ENCODE measurements around the gene MUCL3.
"Not testable (repeated sequence)": the region's sequence is repeated elsewhere in the genome, so short reads cannot be mapped to it uniquely, and the experiment has no call there.

MUCL3 gene

DNA sequence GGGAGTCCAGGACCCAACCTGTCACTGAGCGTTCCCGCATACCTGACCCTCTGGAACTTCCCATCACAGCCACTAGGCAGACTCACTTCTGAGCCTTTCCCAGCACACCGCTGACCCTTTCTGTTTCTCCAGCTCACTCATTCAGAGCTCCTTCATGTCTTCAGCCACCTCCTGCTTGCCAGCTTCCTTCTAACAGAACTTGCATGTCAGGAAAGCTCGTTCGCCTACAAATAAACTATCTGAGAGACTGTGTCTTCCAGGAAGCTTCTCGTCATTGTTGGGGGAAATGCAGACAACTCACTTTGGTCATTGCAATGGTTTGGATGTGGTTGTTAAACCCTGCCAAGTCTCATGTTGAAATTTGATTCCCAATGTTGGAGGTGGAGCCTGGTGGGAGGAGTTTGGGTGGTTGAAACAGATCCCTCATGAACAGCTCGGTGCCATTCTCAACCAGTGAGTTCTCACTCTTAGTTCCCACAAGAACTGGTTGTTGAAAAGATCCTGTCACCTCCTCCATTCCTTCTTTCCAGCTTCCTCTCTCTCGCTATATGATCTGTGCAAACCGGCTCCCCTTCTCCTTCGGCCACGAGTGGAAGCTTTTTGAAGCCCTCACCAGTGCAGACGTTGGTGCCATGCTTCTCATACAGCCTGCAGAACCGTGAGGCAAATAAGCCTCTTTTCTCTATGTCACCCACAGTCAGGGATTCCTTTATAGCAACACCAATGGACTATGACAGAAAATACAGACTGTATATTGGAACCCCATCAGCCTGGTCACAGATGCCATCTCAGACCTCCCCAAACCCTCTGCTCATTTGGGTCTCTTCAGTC, 41.4 kb downstream of the MUCL3 start:
- peak; percentile 85 for DNase-seq (ENCODE audit: low read depth, low spot score)

DNA sequence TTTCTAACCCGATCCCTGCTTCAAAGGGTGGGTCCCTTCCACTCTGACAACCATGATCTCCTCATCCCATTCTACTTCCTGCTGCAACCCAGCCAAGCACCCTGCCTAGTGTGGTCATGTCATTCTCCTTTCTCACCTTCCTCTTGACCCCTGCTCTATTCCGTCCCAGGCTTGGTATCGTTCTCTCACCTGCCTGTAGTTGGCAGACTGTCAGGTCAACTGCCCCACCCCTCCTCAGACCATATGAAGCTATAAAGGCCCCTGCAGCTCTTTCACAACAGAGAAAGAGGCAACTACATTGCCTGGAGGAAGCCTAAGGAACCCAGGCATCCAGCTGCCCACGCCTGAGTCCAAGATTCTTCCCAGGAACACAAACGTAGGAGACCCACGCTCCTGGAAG, 42.7 kb downstream of the MUCL3 start, which contains the start of gene MUC21:
MUC21 (plus strand) TSS at position 280 of the 400 bp plus-strand sequence. CDS start 241 bp downstream, outside the sequence.
- DNase-seq (ENCODE audit: low read depth, low spot score): no peak

DNA sequence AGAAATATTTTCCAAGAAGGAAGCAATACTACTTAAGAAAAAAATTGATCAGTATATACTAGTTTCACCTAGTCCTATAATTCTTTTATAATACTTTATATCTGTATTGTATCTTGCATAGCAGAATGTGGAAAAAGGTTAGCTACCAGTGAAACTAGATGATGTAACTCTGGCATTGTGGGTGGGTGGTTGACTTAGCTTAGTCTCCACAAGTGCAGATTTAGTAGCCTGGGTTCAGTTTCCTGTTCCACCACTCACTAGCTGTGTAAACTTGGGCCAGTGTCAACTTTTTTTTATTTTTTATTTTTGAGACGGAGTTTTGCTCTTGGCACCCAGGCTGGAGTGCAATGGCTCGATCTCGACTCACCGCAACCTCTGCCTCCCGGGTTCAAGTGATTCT, 44.7 kb downstream of the MUCL3 start:
- no peak for DNase-seq (ENCODE audit: low read depth, low spot score)

DNA sequence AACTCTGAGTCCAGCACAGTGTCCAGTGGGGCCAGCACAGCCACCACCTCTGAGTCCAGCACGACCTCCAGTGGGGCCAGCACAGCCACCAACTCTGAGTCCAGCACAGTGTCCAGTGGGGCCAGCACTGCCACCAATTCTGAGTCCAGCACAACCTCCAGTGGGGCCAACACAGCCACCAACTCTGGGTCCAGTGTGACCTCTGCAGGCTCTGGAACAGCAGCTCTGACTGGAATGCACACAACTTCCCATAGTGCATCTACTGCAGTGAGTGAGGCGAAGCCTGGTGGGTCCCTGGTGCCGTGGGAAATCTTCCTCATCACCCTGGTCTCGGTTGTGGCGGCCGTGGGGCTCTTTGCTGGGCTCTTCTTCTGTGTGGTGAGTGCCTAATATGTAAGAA, 46.5 kb downstream of the MUCL3 start:
- no peak for DNase-seq (ENCODE audit: low read depth, low spot score)

DNA sequence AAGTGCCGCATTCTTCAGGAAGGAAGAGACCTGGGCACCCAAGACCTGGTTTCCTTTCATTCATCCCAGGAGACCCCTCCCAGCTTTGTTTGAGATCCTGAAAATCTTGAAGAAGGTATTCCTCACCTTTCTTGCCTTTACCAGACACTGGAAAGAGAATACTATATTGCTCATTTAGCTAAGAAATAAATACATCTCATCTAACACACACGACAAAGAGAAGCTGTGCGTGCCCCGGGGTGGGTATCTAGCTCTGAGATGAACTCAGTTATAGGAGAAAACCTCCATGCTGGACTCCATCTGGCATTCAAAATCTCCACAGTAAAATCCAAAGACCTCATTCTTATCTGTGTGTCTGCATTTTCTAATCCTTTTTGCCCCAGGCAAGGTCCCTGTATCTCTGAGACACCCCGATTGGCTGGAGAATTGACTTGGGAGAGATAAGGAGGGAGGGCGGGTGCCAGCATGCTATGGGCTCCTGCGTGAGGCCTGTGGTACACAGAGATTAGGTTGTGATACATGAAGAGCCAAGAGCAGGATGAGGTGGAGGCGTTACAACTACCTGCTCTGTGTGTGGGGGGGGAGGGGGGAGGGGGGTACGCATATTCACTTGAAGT, 47.5 kb downstream of the MUCL3 start:
- peak; percentile 54 for DNase-seq (ENCODE audit: low read depth, low spot score)

DNA sequence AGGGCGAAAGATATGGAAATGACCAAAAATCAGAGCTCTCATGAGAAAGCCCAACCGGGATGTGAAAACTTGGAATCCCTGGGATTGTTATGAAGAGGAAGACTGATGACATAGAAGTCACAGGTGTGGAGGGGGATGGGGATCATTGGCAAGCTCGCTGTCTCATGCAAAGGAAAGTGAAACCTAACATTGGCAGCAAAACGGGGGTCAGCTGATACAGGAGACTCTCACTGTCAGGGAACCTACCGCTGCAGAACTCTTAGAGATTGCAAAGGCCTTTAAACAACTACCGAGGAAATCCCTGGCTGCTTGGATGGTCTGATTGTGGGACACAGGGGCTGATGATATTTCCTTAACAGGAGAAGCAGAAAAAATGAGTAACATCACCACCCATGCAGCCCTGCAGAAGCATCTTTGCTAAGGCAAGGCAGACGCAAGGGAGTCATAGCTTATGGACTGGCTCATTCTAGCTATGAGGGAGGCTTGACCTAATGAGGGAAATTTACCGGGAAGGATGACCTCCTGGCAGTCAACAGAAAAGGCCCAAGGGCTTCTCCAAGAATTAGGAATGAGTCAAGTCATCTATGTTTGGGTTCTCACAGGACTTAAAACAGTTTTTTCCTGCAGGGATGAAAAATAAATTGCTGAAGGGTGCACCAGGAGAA, 49.8 kb downstream of the MUCL3 start:
- peak; percentile 8 for DNase-seq (ENCODE audit: low read depth, low spot score)

DNA sequence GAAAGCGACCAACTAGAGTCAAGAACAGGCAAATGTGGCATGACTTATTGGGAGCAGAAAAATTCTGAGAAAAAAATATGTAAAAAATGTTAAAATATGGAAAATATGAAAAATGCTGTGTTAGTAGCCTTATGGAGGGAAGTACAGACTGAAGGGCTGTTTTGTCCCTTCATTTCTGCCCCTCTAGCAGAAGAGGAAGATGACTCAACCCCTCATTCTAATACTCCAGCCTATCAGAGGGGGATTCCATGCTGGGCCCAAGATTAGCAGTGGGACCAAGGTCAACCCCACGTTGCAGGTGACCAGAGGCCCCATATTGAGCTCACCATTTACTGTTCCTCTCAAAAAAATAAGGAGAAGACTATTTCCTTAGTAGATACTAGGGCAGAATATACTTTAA, 51.1 kb downstream of the MUCL3 start:
- DNase-seq (ENCODE audit: low read depth, low spot score): no peak

DNA sequence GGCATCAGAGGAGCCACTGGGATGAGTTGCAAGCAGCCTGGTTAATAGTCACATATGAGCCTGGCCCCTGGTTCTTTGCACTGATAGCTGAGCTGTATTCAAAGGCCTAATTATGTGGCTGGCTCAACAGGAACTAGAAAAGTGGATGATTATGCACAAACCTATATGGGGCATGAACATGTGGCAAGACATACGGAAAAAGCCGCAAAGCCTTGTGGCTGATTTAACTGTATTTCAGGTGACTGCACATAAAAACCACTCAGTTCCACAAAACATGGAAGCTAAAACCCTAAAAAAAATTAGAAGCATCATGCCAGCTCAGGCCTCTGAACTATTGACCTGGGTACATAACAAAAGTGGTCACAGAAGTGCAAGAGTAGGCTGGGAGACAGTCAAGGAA, 56.5 kb downstream of the MUCL3 start:
- no peak for DNase-seq (ENCODE audit: low read depth, low spot score)

DNA sequence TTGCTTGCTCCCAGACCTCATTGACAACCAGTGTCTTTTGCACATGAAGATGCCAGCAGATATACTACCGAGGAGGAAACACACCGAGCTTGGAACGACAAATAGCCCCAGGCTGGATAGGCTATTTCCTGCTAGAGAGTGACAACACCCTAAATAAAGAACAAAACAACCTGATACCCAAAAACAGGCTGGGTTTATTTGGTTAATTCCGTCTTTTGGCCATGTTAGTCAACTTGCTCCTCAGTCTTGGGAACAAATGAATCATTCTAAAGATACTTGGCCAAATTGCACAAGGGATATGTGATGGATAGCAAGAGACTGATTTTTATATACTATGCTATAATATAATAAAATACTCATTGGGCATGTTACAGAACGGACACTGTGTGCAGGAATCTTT, 58.0 kb downstream of the MUCL3 start:
- DNase-seq (ENCODE audit: low read depth, low spot score): peak; percentile 32

DNA sequence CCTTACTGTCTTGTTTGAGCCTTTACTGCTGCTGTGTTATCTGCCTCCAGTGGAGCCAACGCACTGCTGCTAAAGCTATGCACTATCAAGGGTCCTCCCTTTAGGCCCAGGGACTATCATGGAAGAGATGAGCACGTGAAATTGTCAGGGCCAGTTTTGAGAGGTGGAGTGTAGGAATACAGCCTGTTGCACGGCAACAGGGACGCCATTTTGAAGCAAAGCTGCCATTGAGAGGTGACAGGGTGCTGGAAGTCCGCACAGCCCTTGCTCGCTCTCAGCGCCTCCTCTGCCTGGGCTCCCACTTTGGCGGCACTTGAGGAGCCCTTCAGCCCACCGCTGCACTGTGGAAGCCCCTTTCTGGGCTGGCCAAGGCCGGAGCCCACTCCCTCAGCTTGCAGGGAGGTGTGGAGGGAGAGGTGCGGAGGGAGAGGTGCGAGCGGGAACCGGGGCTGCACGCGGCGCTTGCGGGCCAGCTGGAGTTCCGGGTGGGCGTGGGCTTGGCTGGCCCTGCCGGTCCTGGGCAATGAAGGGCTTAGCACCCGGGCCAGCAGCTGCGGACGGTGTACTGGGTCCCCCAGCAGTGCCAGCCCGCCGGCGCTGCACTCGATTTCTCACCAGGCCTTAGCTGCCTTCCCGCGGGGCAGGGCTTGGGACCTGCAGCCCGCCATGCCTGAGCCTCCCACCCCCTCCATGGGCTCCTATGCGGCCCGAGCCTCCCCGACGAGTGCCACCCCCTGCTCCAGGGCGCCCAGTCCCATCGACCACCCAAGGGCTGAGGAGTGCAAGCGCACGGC, 59.5 kb downstream of the MUCL3 start:
- not testable (repeated sequence) for DNase-seq (ENCODE audit: low read depth, low spot score)

DNA sequence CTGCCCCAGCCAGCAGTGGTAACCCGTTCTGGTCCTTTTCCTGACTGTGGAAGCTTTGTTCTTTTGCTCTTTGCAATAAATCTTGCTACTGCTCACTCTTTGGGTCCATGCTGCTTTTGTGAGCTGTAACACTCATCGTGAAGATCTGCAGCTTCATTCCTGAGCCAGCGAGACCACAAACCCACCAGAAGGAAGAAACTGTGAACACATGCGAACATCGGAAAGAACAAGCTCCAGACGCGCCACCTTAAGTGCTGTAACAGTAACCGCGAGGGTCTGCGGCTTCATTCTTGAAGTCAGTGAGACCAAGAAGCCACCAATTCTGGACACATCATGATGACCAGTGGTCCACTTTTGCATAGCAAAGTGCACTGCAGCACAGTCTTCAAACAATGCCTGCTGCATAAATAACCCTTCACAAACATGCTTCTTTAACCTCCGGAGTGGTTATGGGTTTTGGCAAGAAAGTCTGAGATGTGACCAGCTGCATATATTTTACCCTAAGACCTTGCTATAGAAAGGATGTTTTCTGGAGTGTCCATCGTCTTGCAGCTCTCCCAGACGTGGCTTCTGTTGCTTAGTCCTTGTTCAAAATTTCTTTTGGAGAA, 60.6 kb downstream of the MUCL3 start:
- DNase-seq (ENCODE audit: low read depth, low spot score): no peak

DNA sequence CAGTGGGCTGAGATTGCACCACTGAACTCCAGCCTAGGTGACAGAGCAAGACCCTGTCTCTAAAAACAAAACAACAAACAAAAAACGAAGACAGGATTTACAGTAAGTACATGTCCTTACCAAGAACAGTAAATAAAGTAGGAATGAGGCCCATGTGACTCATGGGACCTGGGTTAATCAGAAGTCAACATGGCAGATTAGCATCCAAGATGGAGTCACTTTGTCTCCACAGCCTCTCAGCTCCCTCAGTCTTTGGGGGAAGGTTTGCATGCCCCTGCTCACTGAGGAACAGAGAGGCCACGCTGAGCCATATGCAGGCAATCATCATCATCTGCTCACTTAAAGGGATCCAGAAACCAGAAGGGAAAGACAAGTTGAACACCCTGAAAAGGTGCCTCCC, 61.7 kb downstream of the MUCL3 start:
- no peak for DNase-seq (ENCODE audit: low read depth, low spot score)

Data from ELF-1 (cell line).